ENCODE data around the gene CNN2. TPM values are rescaled to one million over a fixed set of nuclear protein-coding genes. Genes with fewer than 3 reads are reported as not detected.

The CNN2 gene
- total and polyA plus RNA-seq, 2 of the 13 experiments (the other 11 are each of a cell fraction or from before 2014, with no cell fraction given): 63.6 to 70.0 TPM

DNA sequence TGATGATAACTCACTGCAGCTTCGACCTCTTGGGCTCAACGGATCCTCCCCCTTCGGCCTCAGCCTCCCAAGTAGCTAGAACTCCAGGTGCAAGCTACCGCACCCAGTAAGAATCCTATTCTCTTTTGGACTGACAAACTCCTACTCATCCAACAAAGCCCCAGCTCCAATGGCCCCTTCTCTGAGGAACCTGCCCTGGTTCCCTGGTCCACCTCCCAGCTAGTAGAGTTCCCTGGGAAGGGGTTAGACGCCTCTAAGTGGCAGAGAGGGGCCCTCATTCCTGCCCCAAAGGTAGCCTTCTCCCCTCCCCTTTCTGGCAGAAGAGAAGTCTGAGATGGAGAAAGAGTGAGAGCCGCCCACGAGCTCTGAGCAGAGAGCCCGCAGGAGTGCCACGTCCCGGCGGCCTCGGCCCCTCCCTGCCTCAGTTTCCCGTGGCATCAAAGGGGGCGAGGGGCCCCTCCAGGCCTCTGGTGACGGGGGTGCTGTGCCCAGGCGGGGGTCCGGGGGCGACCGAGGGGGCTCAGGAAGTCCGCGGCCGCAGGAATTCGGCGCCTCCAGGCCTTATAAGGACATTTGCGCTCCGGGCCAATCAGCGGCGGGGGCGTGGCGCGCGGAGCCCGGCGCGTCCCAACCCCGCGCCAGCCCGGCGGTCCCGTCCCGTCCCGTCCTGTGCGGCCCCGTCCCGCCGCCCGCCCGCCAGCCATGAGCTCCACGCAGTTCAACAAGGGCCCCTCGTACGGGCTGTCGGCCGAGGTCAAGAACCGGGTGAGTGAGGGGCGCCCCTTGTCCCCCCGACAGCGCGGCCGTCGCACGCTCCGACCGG lies at the start of gene CNN2 (continued):
- TF ChIP-seq PHF21A (CRISPR knock-in tag; IDR thresholded peaks at IDR 0.05): peak; percentile 68; the same call in 1 of the 2 replicates
- TF ChIP-seq YEATS2 (CRISPR knock-in tag; IDR thresholded peaks at IDR 0.05; ENCODE audit: borderline replicate concordance): 0 out of 2 replicates have a peak, but pooled peaks have one; percentile 10
- peak; percentile 41; the same call in 1 of the 2 replicates for TF ChIP-seq ZNF768 (CRISPR knock-in tag; IDR thresholded peaks at IDR 0.05)
- TF ChIP-seq ZFYVE20 (CRISPR knock-in tag; IDR thresholded peaks at IDR 0.05; ENCODE audit: borderline replicate concordance, low read depth): no peak
- 0 out of 2 replicates have a peak, but pooled peaks have one; percentile 40 for TF ChIP-seq ZNF619 (CRISPR knock-in tag; IDR thresholded peaks at IDR 0.05)
- no peak for TF ChIP-seq RFXAP (CRISPR knock-in tag; IDR thresholded peaks at IDR 0.05; ENCODE audit: borderline replicate concordance)
- TF ChIP-seq, protein P1, sequence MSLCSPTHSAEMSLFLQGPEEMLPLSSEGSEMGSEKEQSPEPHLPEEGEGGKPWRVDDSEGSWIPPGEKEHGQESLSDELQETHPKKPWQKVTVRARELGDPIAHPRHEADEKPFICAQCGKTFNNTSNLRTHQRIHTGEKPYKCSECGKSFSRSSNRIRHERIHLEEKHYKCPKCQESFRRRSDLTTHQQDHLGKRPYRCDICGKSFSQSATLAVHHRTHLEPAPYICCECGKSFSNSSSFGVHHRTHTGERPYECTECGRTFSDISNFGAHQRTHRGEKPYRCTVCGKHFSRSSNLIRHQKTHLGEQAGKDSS (CRISPR knock-in tag; IDR thresholded peaks at IDR 0.05; ENCODE audit: borderline replicate concordance, low read depth): no peak; the same call in 1 of the 2 replicates
- no peak for TF ChIP-seq MIER2 (CRISPR knock-in tag; IDR thresholded peaks at IDR 0.05)
- TF ChIP-seq PRMT3 (CRISPR knock-in tag; IDR thresholded peaks at IDR 0.05; ENCODE audit: borderline replicate concordance, low read depth): no peak
- TF ChIP-seq SAP130 (CRISPR knock-in tag; IDR thresholded peaks at IDR 0.05; ENCODE audit: low read depth): peak; percentile 70
- TF ChIP-seq ZNF777 (CRISPR knock-in tag; IDR thresholded peaks at IDR 0.05): peak; percentile 93
- 0 out of 2 replicates have a peak, but pooled peaks have one; percentile 29 for TF ChIP-seq SNAI1 (CRISPR knock-in tag; IDR thresholded peaks at IDR 0.05; ENCODE audit: borderline replicate concordance)
- peak; percentile 56; the same call in 1 of the 2 replicates for TF ChIP-seq MYC (CRISPR knock-in tag; IDR thresholded peaks at IDR 0.05; ENCODE audit: borderline replicate concordance)
- TF ChIP-seq, protein P2, sequence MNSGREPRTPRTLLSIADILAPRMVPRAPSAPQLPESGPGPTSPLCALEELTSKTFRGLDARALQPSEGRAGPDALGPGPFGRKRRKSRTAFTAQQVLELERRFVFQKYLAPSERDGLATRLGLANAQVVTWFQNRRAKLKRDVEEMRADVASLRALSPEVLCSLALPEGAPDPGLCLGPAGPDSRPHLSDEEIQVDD (CRISPR knock-in tag; IDR thresholded peaks at IDR 0.05; ENCODE audit: borderline replicate concordance): no peak
- no peak for TF ChIP-seq POLR2AphosphoS2 (IDR thresholded peaks at IDR 0.05; ENCODE audit: low read depth, low read length)
- peak; percentile 14; the same call in 1 of the 2 replicates for TF ChIP-seq ZNF263 (CRISPR knock-in tag; IDR thresholded peaks at IDR 0.05)
- TF ChIP-seq ZNF782 (CRISPR knock-in tag; IDR thresholded peaks at IDR 0.05; ENCODE audit: borderline replicate concordance): peak; percentile 9; the same call in 1 of the 2 replicates
- no peak for TF ChIP-seq SOX6 (IDR thresholded peaks at IDR 0.05)
- 0 out of 2 replicates have a peak, but pooled peaks have one; percentile 8 for TF ChIP-seq SOX6 (CRISPR knock-in tag; IDR thresholded peaks at IDR 0.05)
- TF ChIP-seq ZBTB14 (CRISPR knock-in tag; IDR thresholded peaks at IDR 0.05): no peak
- no peak for TF ChIP-seq ZNF761 (CRISPR knock-in tag; conservative IDR thresholded peaks at IDR 0.05)
- no peak for TF ChIP-seq EP300 (IDR thresholded peaks at IDR 0.05; ENCODE audit: low read depth in 2 of 2, low read length in 2 of 2)
- TF ChIP-seq EP300 (CRISPR knock-in tag; IDR thresholded peaks at IDR 0.05; ENCODE audit: borderline replicate concordance): no peak
- TF ChIP-seq KDM4B (CRISPR knock-in tag; IDR thresholded peaks at IDR 0.05): no peak
- TF ChIP-seq, protein P3, sequence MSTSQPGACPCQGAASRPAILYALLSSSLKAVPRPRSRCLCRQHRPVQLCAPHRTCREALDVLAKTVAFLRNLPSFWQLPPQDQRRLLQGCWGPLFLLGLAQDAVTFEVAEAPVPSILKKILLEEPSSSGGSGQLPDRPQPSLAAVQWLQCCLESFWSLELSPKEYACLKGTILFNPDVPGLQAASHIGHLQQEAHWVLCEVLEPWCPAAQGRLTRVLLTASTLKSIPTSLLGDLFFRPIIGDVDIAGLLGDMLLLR (CRISPR knock-in tag; IDR thresholded peaks at IDR 0.05): peak; percentile 61
- no peak for TF ChIP-seq FOSL2 (CRISPR knock-in tag; IDR thresholded peaks at IDR 0.05)

Measured in HepG2 (cell line).